ENCODE results near the gene BASP1.
"Not testable (repeated sequence)": the region's sequence is repeated elsewhere in the genome, so short reads cannot be mapped to it uniquely, and the experiment has no call there.

BASP1 gene

GRCh38 chr5:17319095-17319494 lies 101.7 kb downstream of the BASP1 start:
- DNase-seq (ENCODE audit: low read depth), result not testable (repeated sequence)

DNA sequence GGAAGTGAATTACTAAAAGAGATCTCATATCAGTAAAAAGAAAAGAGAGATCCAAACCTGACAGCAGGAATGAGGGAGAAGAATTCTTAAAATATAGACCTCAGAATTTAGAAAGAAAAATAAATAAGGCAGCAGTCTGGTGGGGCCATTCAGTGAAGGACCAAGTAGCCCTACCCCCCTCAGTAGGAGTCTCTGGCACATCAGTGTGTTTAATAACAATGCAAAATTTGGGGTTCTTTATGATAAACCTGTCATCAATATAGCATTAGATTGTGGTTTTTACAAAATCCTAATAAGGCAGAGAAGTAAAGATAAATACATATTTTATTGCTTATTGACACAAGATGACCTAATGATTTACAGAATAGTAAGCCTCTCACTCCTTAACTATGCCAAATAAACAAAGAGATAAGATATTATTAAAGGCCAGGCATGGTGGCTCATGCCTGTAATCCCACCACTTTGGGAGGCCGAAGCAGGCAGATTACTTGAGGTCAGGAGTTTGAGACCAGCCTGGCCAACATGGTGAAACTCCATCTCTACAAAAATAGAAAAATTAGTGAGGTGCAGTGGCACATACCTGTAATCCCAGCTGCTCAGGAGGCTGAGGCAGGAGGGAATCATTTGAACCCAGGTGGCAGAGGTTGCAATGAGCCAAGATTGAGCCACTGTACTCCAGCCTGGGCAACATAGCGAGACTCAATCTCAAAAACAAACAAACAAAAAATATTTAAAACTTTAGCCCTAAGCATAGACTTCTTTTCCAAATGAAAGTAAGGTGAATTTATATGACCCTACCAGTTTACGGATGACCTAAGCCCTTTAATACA lies 108.6 kb downstream of the BASP1 start:
- no peak for DNase-seq (ENCODE audit: low read depth)
